Activated gamma-delta T cell treated with anti-CD3 and anti-CD28 coated beads, Interleukin-2, amount 50 U/mL, for 16 hours (primary cell): ENCODE measurements around the gene GLI2.

Experiments used
- DNase-seq: peaks from one replicate; pipeline ENCODE4 v3.0.0-alpha.2; 2020; ENCODE audit warnings: low read depth

Gene GLI2

DNA sequence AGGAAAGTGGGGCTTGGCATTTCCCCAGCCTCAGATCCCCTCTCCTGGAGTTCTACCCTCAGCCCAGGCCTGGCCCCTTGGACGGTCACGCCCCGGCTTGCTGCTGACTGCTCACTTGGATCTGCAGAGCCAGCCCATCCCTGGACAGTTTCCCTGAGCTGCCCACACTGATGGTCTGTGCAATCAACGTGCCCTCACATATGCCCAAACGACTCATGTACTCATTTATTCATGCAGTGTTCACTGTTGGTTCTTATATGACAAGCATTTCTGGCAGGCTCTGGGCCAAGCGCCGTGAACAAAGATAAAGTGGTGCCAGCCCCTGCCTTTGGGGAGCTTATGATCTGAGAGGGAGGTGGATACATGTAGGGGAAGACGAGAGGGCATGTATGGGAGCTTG lies 20.3 kb upstream of the GLI2 start:
- DNase-seq = no peak

DNA sequence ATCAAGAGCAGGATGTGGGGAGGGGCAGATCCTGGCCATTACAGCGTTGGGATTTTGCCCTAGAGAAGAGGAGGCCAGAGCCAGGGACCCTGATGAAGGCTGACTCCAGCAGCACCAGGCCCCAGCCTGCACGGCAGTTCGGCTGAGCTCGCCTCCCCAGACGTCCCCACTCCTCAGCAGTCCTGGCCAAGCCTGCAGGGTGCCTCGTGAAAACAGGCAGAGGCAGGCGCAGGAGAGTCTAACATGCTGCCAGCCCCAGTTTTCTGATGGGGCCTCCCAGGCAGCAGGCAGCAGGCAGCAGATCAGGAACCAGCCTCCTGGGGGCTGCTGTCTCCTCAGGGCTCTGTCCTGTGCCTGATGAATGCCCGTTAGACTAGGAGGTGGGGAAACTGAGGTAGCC lies 19.7 kb upstream of the GLI2 start:
- no peak for DNase-seq

DNA sequence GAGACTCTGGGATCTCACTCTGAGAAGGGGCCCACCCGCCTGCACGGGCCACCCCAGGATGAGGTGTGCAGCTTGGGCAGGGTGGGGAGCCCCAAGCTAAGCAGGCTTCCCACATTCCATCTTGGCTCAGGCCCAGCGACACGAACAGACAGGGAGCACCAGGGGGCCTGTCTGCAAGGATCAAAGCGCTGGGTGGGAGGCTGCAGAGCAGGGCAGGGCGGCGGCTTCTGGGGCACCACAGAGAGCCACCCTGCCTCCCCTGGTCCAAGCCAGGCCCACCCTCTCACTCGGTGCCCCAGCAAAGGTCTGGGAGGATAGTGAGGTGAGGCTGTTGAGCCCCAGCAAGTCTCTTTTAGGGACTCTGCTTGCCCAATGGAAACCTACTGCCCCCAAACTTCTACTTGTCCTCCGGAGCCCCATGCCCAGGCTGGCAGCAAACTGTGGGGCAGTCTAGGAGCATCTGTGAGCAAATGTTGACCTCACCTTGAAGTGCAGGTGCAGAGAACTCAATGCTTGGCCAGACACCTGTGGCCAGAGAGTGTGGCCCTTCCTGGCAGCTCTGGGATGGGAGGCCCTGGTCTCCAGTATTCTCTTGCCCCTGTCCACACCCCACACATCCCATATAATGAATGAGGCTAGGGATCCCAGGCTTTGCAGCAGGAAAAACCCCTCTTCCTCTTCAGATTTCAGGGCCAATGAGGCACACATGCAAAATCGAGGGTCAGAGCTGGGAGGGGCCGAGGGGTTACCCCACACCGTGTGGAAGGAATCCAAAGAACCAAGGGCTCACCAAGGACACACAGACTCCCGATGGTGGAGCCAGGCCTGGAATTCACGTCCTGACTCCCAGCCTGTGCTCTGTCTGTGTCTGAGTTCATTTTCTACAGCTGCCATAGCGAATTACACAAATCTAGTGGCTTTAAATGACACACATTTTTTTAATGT lies 18.8 kb upstream of the GLI2 start:
- DNase-seq = no peak

DNA sequence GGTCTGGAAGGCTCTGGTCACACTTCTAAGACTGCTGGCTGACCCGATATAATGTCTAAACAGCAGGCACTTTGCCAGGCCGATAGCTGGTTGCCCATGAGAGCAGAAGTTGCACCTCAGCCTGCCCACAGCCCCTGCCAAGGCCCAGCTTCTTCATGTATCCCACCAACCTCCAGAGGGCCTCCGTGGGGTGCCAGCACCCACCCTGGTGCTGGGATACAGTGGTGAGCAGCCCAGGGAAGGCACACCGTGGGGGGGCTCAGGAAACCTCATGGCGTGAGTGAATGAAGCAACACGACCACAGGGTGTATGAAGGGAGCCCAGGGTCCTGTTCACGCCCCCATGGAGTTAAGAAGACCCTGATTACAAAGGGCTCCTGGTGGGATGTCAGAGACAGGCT lies 16.2 kb upstream of the GLI2 start:
- no peak for DNase-seq

DNA sequence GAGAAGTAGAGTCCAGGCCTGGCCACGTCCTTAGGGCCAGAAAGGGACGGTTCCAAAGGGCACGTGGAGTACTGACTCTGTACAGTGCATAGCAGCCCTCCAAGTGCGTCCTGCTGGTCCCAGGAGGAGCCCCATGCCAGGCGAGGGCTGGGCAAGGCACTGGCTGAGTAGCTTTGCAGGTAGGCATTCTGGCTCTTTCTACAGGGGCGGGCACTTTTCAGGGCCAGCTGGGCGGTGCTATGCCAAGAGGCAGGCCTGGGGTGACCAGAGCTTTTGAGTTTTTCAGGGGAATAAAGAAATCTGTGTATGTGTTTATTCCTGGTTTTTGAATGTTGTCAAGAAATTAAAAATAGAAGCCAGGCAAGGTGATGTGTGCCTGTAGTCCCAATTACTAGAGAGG lies 15.4 kb upstream of the GLI2 start:
- DNase-seq = no peak

DNA sequence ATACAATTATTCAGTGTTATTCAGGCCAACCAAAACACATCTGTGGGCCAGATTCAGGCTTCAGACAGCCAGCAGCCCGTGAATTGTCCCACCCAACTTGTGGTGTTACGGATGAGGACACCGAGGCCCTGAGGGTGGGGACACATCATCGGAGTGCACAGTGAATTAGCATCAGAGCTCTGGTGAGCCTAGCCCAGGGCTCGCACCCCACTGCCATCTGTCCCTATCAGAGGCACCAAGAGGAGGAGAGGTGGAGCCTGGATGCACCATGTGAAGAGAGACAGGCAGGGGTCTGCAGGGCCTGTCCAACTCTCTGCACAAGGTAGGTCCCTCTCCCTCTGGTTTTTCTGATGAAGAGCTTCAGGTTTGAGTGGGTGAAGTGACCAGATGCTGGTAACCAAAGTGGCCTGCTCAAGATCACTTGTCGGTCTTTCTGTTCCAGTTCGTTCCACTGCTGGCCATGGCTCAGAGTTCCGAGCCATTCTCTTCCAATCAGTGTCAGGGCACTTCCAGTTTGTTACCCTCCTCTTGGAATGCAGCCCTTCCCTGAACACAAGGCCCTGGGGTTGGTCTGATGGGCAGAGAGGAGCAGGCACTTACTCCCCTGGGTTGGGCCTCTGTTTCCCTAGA lies 14.8 kb upstream of the GLI2 start:
- DNase-seq = no peak

DNA sequence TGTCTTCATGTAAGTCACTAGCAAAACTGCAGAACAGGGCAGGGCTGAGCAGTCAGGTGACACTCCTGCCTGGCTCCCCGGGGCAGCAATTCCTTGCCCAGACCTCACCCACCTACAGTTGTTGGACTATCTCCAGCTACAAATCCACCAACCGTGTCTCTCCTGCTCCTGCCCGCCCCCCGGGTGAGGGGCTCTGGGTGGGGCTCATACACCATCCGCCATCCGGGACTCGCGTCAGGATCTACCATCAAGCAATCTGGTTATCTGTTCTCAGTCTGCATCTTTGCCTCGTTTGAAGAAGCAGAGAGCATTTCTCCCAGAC lies 13.5 kb upstream of the GLI2 start:
- no peak for DNase-seq

DNA sequence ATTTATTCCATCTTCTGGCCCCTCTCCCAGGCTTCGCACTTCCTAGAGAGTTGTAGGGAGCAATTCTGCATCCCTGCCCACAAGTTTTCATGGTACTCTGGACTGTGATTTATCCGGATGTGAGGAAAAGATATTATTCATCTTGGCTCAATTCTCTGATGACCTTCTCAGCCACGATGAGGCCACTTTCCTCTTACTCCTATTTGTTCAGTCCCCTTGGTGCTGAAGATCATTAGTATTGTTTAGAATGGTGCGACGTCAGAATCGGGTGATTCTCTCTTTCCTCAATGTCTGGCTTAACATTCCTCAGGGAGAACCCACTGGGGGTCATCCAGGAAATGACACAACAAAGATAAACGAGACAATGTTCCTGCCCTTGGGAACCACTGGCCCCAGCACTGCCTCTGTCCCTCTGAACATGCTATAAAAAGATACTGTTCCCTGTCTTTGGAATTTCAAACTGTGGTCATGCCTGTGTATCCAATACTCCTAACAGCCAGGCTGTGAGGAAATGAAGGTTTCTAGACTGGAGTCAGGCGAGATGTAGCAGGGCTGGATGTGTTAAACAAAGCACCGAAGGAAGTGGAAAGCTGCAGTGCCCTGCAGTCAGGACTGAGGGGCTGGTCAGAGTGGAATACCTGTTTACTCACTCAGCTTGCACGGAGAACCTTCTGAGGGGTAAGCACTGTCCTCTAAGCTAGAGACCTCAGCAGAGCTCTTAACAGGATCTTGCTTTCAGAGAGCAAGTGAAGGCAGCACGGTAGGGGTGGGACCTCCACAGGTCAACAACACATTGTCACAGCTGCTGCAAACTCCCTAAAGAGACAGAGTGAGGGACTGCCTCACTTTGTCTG lies 12.9 kb upstream of the GLI2 start:
- no peak for DNase-seq

DNA sequence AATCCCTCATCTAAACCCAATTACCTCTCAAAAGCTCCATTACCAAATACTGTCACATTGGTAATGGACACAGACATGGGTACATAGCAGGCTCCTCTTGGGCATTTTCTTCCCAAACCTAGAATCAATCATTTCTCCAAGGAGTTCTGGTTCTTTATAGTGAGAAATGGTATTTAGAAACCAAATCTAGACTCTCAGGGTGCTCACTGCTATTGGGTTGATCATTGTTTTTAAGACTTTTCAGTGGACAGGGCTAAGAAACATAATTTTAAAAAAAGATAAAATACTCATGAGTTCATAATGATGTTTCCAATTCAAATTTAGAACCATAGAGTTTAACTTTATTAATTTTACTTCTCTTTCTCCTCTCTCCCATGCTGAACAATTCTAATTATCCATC lies 9.4 kb upstream of the GLI2 start:
- DNase-seq = no peak

DNA sequence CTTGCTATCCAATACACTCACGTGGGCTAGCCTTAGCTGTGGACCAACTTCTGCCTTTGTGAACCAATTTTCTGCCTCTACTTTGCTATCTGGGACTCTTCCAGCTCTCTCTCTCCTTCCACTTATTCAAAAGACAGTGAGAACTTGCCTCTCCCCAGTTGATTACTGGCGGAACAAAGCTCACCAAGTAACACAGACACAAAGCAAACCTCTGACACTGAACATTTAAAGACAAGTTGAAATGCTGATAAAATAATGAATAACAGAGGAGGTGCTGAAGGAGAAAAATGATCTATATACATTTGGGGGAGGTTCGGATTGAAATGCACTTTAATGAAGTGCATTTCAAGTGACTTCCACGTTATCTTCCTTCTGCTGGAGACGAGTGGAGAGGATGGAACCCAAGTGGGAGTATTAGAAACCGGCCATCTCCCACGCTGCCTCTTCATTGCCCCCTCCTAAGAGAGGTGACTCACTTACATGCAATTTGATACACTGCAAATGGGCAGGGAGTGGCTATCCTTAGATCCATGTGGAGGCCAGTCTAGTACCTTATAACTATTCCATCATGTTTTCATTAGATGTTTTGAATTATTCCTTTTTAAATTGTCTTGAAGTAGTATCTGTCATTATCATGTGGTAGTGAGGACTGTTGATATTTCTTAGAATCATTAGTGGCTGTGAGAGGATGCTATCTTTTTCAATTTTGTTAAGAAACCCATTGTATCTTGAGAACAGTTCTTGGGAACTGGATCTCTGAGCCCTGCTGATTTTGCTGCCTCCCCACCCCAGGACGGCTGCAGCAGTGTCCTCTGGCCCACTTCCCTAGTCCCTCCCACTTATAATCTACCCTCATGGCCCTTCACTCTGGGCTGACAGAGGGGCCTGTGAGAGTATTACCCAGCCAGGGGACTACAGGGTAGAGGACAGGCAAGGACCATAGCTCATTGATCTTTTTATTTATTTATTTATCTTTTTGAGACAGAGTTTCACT lies 6.0 kb upstream of the GLI2 start:
- no peak for DNase-seq

DNA sequence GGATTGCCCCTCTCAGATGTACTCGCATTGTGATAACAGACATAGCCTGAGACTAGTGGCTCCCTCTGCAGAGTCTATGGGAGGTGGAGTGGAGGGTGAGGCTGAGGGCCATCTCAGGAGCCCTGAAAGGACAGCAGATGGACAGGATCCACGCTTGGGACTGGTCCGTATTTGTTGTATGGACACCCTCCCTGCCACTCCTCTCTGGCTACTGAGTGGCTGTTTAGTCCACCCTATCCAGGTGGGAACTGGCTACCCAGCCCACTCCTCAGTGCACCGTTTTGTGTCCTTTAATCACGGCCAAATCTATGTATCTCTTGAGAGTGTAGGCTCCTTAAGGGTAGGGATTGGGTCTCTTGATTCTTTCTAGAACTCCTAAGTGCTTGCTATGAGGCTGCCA lies 4.5 kb upstream of the GLI2 start:
- no peak for DNase-seq

DNA sequence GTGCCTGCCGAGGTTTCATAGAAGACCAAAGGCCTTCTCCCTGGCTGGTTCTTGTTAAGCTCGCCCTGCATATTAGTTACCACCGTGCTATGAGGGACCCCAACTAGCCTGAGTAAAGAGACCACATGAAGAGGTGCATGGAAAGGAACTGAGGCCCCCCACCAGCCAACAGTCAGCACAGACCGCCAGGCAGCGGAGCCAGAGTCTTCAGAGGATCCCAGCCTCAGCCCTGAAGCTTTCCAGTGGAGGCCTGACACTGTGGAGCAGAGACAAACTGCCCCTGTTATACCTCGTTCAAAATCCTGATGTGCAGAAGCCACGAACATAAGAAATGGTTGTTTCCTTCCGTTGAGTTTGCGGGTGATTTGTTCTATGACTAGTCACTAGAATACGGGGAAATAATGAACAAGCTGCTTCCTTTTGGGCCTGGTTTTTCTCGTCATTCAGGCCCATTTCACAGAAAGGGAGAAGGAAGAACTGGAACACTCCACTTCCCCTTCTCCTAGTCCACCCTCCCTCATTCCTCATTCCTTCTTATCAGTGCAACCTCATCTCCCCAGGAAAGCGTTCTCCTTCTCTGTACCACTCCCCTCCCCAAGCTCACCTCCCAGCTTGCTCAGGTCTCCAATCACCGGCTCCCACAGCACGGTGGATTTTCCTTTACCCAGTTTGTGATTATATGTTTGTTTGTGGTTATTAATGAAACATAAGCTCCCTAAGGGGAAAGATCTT lies 3.0 kb upstream of the GLI2 start:
- no peak for DNase-seq

- no peak for DNase-seq
Measured at GRCh38 chr2:120733238-120733932, 2.3 kb upstream of the GLI2 start.

GRCh38 chr2:120734930-120735651 lies 577 bp upstream of the GLI2 start:
- no peak for DNase-seq

- DNase-seq = no peak
Measured at GRCh38 chr2:120736202-120736623, 545 bp downstream of the GLI2 start.

DNA sequence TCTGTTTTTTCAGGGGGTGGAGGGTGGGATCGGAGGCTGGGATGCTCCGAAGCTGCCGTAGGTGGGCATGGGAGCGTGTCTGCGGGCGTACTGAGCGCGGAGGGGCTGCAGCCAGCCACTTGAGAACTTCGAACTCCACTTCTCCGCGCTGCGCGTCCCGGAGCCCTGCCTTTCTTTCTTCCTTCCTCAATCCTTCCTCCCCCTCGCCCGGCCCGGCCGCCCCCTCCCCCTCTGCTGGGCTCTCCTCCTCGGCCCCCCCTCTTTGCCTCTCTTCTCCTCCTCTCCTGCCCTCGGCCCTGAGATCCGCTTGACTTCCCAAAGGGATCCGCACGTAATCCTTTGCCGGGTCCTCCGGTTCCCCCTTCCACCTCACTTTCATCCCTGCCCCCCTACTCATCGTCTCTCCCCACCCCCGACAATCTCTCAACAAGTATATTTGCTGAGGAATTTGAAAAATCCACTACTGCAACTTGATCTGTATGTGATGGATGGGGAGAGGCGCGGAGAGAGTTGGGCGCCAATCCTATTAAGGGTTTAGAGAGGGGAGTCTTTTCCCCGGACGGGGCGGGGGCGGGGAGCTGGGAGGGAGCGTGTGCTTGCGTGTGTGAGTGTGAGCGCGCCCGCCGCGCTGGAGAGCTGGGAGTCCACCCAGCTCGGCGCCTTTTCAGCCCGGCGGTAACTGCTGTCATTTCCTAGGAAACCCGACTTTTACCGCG lies 1.1 kb downstream of the GLI2 start:
- no peak for DNase-seq

DNA sequence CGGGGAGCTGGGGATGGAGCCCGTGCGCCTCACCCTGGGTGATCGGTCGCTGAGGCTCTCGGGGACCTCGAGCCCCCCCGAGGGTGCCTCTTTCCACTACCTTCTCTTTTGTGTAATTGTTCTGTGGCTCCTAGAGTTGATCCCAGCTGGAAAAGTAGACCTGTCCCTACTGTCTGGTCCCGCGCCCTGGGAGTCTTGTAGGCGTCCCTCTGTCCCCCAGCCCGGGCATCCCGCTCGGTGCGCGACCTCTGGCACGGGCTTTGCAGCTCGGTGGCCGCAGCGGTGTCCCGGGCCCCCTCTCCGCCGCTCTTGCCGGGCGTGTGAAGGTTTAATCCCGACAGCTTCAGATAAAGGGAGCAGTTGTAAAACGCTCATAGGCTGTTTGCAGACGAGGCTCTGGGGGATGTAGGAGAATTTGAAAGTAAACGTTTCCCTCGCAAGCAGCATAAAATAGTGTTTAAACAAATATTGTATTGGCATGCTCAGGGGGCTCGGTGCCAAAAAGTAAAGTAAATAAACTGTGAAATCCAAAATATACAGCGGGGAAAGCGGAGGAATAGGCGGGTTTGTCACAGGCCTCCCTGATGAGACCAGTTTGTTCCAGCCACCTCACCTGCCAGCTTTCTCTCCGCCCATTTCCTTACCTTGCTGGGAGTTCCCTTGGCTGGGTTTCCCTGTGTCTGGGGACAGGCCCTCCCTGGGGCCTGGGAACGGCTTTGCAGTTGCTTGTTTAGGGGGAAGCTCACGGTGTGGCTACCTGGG lies 1.9 kb downstream of the GLI2 start:
- DNase-seq = no peak

DNA sequence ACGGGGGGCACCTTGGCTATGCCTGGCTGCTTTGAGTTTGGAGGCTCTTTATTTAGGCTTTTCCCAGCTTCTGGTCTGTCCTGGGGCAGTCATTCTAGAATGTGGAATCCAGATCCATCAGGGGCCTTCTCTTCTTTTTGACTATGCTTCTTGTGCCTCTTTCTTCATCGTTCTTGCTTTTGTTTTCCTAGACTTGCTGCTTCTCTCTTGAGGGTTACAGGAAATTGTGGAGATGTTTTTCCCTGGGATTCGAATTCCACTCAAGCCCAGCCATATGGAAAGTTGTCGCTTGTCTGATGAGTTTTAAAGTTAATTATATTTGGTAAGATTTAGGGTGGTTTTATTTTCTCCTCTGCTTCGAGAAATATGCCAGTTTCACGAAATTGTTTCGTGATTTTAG lies 2.4 kb downstream of the GLI2 start:
- DNase-seq = no peak
